ENCODE data around the gene ARMC7.
A peak's percentile ranks its signal among the peaks of the same experiment; 100 is the strongest.
"Not testable (repeated sequence)": the region's sequence is repeated elsewhere in the genome, so short reads cannot be mapped to it uniquely, and the experiment has no call there.

ARMC7 gene

GRCh38 chr17:75065562-75066151 lies 44.1 kb upstream of the ARMC7 start:
- no peak overlapping the region for H3K4me3 ChIP-seq
- no peak for TF ChIP-seq Cebpa-rat (IDR thresholded peaks at IDR 0.05)
- peaks cover 48% of the 10 kb centered on the region for H3K36me3 ChIP-seq
- H3K4me2 ChIP-seq: no peak overlapping the region
- no peak overlapping the region for H3K9ac ChIP-seq
- no peaks in the 10 kb centered on the region for H3K27me3 ChIP-seq
- peaks cover 22% of the 10 kb centered on the region for H3K4me1 ChIP-seq
- no peaks in the 10 kb centered on the region for H3K9me3 ChIP-seq
- H4K20me1 ChIP-seq: no peaks in the 10 kb centered on the region
- no peak overlapping the region for H3K27ac ChIP-seq

DNA sequence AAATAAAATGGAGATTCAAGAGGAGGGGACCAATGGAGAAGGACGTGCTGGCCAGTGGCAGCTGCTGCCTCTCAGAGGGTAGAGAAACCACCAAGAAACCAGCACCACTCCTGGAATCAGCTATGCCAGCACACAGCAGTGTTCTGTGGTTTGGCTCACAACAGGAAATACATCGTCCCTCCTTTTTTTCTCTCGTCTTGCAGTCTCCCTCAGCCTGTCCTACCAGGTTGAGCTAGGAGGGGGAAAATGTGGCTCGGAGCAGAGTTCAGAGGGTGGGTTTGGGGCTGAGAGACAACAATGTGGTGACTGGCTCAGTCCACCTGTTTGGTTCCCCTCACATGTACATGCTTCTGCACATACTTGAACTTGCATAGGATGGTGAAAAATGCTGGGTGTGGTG lies 41.9 kb upstream of the ARMC7 start:
- TF ChIP-seq Cebpa-rat (IDR thresholded peaks at IDR 0.05): no peak
- no peak overlapping the region for H3K4me3 ChIP-seq
- H3K4me2 ChIP-seq: peak overlapping the region; percentile 46
- H3K4me1 ChIP-seq: peaks cover 22% of the 10 kb centered on the region
- H3K9me3 ChIP-seq: no peaks in the 10 kb centered on the region
- H3K9ac ChIP-seq: no peak overlapping the region
- H3K36me3 ChIP-seq: peaks cover 26% of the 10 kb centered on the region
- H3K27me3 ChIP-seq: no peaks in the 10 kb centered on the region
- H4K20me1 ChIP-seq: no peaks in the 10 kb centered on the region
- H3K27ac ChIP-seq: no peak overlapping the region

- Histone ChIP-seq H3K9me3 (no peaks in the 10 kb centered on the region), H3K36me3 (peaks cover 17% of the 10 kb centered on the region), H3K27ac (no peak overlapping the region), H3K27me3 (no peaks in the 10 kb centered on the region), H4K20me1 (no peaks in the 10 kb centered on the region), H3K4me1 (peaks cover 22% of the 10 kb centered on the region), H3K4me3 (no peak overlapping the region), H3K9ac (no peak overlapping the region), H3K4me2 (no peak overlapping the region)
- TF ChIP-seq Cebpa-rat (IDR thresholded peaks at IDR 0.05): no peak
Measured at GRCh38 chr17:75068750-75069149, 41.0 kb upstream of the ARMC7 start.

- H3K4me1 ChIP-seq: peaks cover 22% of the 10 kb centered on the region
- H3K9me3 ChIP-seq: no peaks in the 10 kb centered on the region
- H3K9ac ChIP-seq: no peak overlapping the region
- H3K36me3 ChIP-seq: peaks cover 7% of the 10 kb centered on the region
- no peak overlapping the region for H3K27ac ChIP-seq
- no peak overlapping the region for H3K4me2 ChIP-seq
- H3K4me3 ChIP-seq: no peak overlapping the region
- no peaks in the 10 kb centered on the region for H3K27me3 ChIP-seq
- TF ChIP-seq Cebpa-rat (IDR thresholded peaks at IDR 0.05): no peak
- H4K20me1 ChIP-seq: no peaks in the 10 kb centered on the region
Measured at GRCh38 chr17:75069783-75070182, 40.0 kb upstream of the ARMC7 start.

- H3K36me3 ChIP-seq, H3K9me3 ChIP-seq, H4K20me1 ChIP-seq, H3K9ac ChIP-seq, H3K27me3 ChIP-seq, H3K4me2 ChIP-seq, H3K4me3 ChIP-seq, H3K27ac ChIP-seq: not testable (repeated sequence)
- H3K4me1 ChIP-seq: peaks cover 13% of the 10 kb centered on the region
Measured at GRCh38 chr17:75071478-75072271, 38.1 kb upstream of the ARMC7 start.

- not testable (repeated sequence) for H3K36me3 ChIP-seq, H4K20me1 ChIP-seq, H3K9me3 ChIP-seq, H3K4me3 ChIP-seq, H3K9ac ChIP-seq, H3K4me2 ChIP-seq, H3K27ac ChIP-seq
- Histone ChIP-seq H3K4me1 (peaks cover 12% of the 10 kb centered on the region), H3K27me3 (peaks cover 22% of the 10 kb centered on the region)
Measured at GRCh38 chr17:75072909-75073308, 36.9 kb upstream of the ARMC7 start.

GRCh38 chr17:75073618-75074047 lies 36.1 kb upstream of the ARMC7 start:
- Histone ChIP-seq H3K36me3 (no peaks in the 10 kb centered on the region), H3K4me1 (peaks cover 16% of the 10 kb centered on the region), H3K4me2 (no peak overlapping the region), H3K4me3 (no peak overlapping the region), H4K20me1 (no peaks in the 10 kb centered on the region), H3K9me3 (no peaks in the 10 kb centered on the region), H3K27me3 (peaks cover 29% of the 10 kb centered on the region), H3K27ac (no peak overlapping the region), H3K9ac (no peak overlapping the region)
- TF ChIP-seq Cebpa-rat (IDR thresholded peaks at IDR 0.05): no peak

GRCh38 chr17:75074532-75074931 lies 35.2 kb upstream of the ARMC7 start:
- no peaks in the 10 kb centered on the region for H3K9me3 ChIP-seq

GRCh38 chr17:75075597-75076336 lies 34.0 kb upstream of the ARMC7 start:
- Histone ChIP-seq H3K4me3 (no peak overlapping the region), H3K9ac (no peak overlapping the region), H4K20me1 (no peaks in the 10 kb centered on the region), H3K4me2 (no peak overlapping the region), H3K4me1 (peaks cover 32% of the 10 kb centered on the region), H3K27me3 (peaks cover 41% of the 10 kb centered on the region), H3K36me3 (no peaks in the 10 kb centered on the region), H3K9me3 (no peaks in the 10 kb centered on the region), H3K27ac (no peak overlapping the region)
- no peak for TF ChIP-seq Cebpa-rat (IDR thresholded peaks at IDR 0.05)

More at GRCh38 chr17:75074532-75074931, 35.2 kb upstream of the ARMC7 start:
- Histone ChIP-seq H4K20me1 (no peaks in the 10 kb centered on the region), H3K4me2 (no peak overlapping the region), H3K36me3 (no peaks in the 10 kb centered on the region), H3K9ac (no peak overlapping the region), H3K27me3 (peaks cover 38% of the 10 kb centered on the region), H3K4me3 (no peak overlapping the region), H3K4me1 (peaks cover 25% of the 10 kb centered on the region), H3K27ac (no peak overlapping the region)
- no peak for TF ChIP-seq Cebpa-rat (IDR thresholded peaks at IDR 0.05)

DNA sequence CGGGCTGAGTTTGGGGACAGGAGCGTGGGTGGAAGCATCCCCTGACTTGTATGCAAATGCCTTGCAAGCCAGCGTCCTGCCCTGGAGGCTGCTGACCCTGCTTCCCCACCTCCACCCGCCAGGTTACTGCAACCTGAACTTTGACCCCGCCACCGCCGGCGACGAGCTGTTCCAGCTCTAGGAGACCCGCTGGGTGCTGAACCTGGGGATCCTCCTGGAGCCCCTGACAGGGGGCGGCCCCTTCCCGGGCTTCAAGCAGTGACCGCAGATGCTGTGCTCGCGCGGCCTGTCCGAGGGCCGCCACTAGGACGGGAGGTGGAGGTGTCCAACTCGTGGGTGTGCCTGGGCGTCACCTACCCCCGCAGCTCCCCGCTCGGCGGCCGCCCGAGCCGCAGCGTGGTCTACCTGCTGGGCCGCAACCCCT lies 32.7 kb upstream of the ARMC7 start:
- Histone ChIP-seq H3K4me3 (peak overlapping the region; percentile 57), H4K20me1 (no peaks in the 10 kb centered on the region), H3K36me3 (no peaks in the 10 kb centered on the region), H3K27ac (no peak overlapping the region), H3K4me2 (peak overlapping the region; percentile 80), H3K27me3 (peaks cover 41% of the 10 kb centered on the region), H3K9ac (no peak overlapping the region), H3K4me1 (peaks cover 32% of the 10 kb centered on the region), H3K9me3 (no peaks in the 10 kb centered on the region)
- no peak for TF ChIP-seq Cebpa-rat (IDR thresholded peaks at IDR 0.05)
